GM12878 (cell line): ENCODE data around the gene MGAT5. TPM values are rescaled to one million over a fixed set of nuclear protein-coding genes. Genes with fewer than 3 reads are reported as not detected.

Experiments
- ATAC-seq: fragments of 200-7000 bp; cut with Tn5 transposase; 3 replicates; pipeline ENCODE4 v1.9.1; 2020; ENCODE audit warnings: mild to moderate bottlenecking, moderate library complexity
- BruUV-seq: library from RNA; stranded (reverse); fragments of 400-500 nt; replicated peaks from 2 replicates; lab custom pipeline; 2021; lab: Mats Ljungman, UMichigan
- CTCF ChIA-PET: fragments of 300-600 bp; sonication (Branson Sonifier 250); formaldehyde crosslinking; extraction: SDS; loops from one replicate; lab custom pipeline; 2021; ENCODE audit warnings: inconsistent platforms; lab: Yijun Ruan, JAX
- POLR2A ChIA-PET: fragments of 350-600 bp; formaldehyde crosslinking; extraction: SDS; loops from one replicate; lab custom pipeline; 2021; ENCODE audit warnings: inconsistent platforms; lab: Charles Lee
- RAD21 ChIA-PET: fragments of 300-600 bp; sonication (Branson Sonifier 250); formaldehyde crosslinking; loops from one replicate; lab custom pipeline; 2023; ENCODE audit warnings: antibody characterized with exemption; ENCODE audit not compliant: unreplicated experiment; lab: Charles Lee
- SMC1A ChIA-PET: fragments of 300-600 bp; sonication (Branson Sonifier 250); formaldehyde crosslinking; loops from one replicate; lab custom pipeline; 2023; ENCODE audit not compliant: unreplicated experiment, uncharacterized antibody; lab: Charles Lee
- DNase-seq: peaks from one replicate; pipeline ENCODE4 v3.0.0-alpha.2; 2011; ENCODE audit warnings: low read depth, low spot score
- FAIRE-seq: peaks from 3 replicates; lab custom pipeline; 2011; peaks lifted over from hg19 to GRCh38; lab: Jason Lieb, UNC
- H2AFZ ChIP-seq: 2 replicates; pipeline ENCODE4 v1.6.0; 2011; ENCODE audit warnings: low read depth, low read length, control low read depth; ENCODE audit not compliant: control insufficient read depth
- H3K27ac ChIP-seq: 2 replicates; pipeline ENCODE4 v1.5.1; 2011; ENCODE audit warnings: control low read depth; ENCODE audit not compliant: control insufficient read depth, insufficient read depth
- H3K27me3 ChIP-seq, 2 experiments: replicated peaks in 1 of 2; 2 replicates each; pipeline versions ENCODE4 v1.6.0 to v1.6.1; 2011; ENCODE audit warnings: low read length in 1 of 2; ENCODE audit not compliant: control insufficient read depth in 2 of 2, insufficient read depth in 2 of 2
- H3K36me3 ChIP-seq, 2 experiments: 2 replicates each; pipeline ENCODE4 v1.5.1; 2011; ENCODE audit warnings: low read length in 1 of 2; ENCODE audit not compliant: control insufficient read depth in 2 of 2, insufficient read depth in 2 of 2
- H3K4me1 ChIP-seq: 2 replicates; pipeline ENCODE4 v1.6.1; 2011; ENCODE audit warnings: mild to moderate bottlenecking, low read length, moderate library complexity, mixed read lengths; ENCODE audit not compliant: control insufficient read depth, insufficient read depth
- H3K4me2 ChIP-seq: 2 replicates; pipeline ENCODE4 v1.6.0; 2011; ENCODE audit warnings: control low read depth; ENCODE audit not compliant: control insufficient read depth, insufficient read depth
- H3K4me3 ChIP-seq: fragments of 200-600 bp; sonication (generic); 2 replicates; pipeline ENCODE4 v1.5.1; 2016
- H3K79me2 ChIP-seq: 2 replicates; pipeline ENCODE4 v1.6.0; 2011; ENCODE audit warnings: low read length; ENCODE audit not compliant: control insufficient read depth, insufficient read depth
- H3K9ac ChIP-seq: 2 replicates; pipeline ENCODE4 v1.8.0; 2011; ENCODE audit warnings: low read length, control low read depth, mixed read lengths; ENCODE audit not compliant: control insufficient read depth, insufficient read depth
- H3K9me3 ChIP-seq: replicated peaks from 3 replicates; pipeline ENCODE4 v1.5.1; 2011; ENCODE audit warnings: mild to moderate bottlenecking, low read length; ENCODE audit not compliant: control insufficient read depth, insufficient read depth
- H4K20me1 ChIP-seq: 2 replicates; pipeline ENCODE4 v1.6.0; 2011; ENCODE audit not compliant: control insufficient read depth, insufficient read depth
- EP300 ChIP-seq, 2 experiments: fragments of 150-350 bp in 1 of 2; IDR thresholded peaks; 2 replicates each; pipeline ENCODE4 v1.6.1; 2011 to 2012; ENCODE audit warnings: low read depth in 2 of 2, low read length in 2 of 2, borderline replicate concordance in 1 of 2, improper control_type of control experiment in 1 of 2, inconsistent platforms in 1 of 2; ENCODE audit not compliant: control insufficient read depth in 1 of 2
- ESRRA ChIP-seq: IDR thresholded peaks from 2 replicates; pipeline ENCODE4 v1.6.1; 2012; ENCODE audit warnings: mild to moderate bottlenecking, low read length, improper control_type of control experiment
- SMC3 ChIP-seq: IDR thresholded peaks from 2 replicates; pipeline ENCODE4 v1.6.1; 2011; ENCODE audit warnings: low read length, improper control_type of control experiment, borderline replicate concordance
- ZNF207 ChIP-seq: fragments of 450-650 bp; IDR thresholded peaks from 2 replicates; pipeline ENCODE4 v1.6.1; 2014; ENCODE audit warnings: antibody characterized with exemption, mild to moderate bottlenecking, borderline replicate concordance
- WGBS: methylation state at CpG from one replicate; pipeline ENCODE4 v1.1.6; 2016; ENCODE audit warnings: low lambda C conversion rate; ENCODE audit not compliant: insufficient replicate concordance, insufficient coverage; ENCODE audit errors: missing lambda C conversion rate; 5-methylcytosine and 5-hydroxymethylcytosine counted together
- in situ Hi-C: fragments of 300-500 bp; cut with MboI; formaldehyde crosslinking; loops from 9 replicates; pipeline ENCODE4 v1.14.3; 2018; ENCODE audit warnings: mixed read lengths
- intact Hi-C: fragments of 100-400 bp; cut with micrococcal nuclease; formaldehyde crosslinking; loops from one replicate; pipeline ENCODE4 v1.14.2; 2022; ENCODE audit not compliant: unreplicated experiment
- polyA plus RNA-seq, 11 experiments: library from polyadenylated mRNA; depleted of rRNA in 4 of 11; unstranded in 6 of 11; stranded (reverse) in 5 of 11; fragments of >200 nt; fragmentation: Nextera tagmentation in 4 of 11; fragmentation: Illumina TruSeq in 1 of 11; extraction: Ambion mirVana in 4 of 11; extraction: Trizol in 1 of 11; gene quantifications; 1 replicate in 1 of 11; 2 replicates in 10 of 11; pipeline versions ENCODE4 v1.2.1 to v1.2.3, GENCODE V29; 2011 to 2016; ENCODE audit warnings: inconsistent platforms in 2 of 11, missing spikeins in 2 of 11, low read depth in 1 of 11
- total RNA-seq, 4 experiments: library from RNA; depleted of rRNA in 3 of 4; stranded (reverse); fragments of >200 nt in 3 of 4; fragmentation: Illumina TruSeq in 1 of 4; extraction: Trizol in 1 of 4; gene quantifications; 2 replicates each; pipeline versions ENCODE4 v1.2.1 to v1.2.3, GENCODE V29; 2013 to 2021
- TF ChIP-seq, protein P1 (sequence below): IDR thresholded peaks from 2 replicates; pipeline ENCODE4 v1.6.1; 2011; ENCODE audit warnings: low read depth, mild to moderate bottlenecking, low read length, moderate library complexity, borderline replicate concordance; ENCODE audit errors: extremely low read depth
- TF ChIP-seq, protein P2 (sequence below): fragments of 450-650 bp; formaldehyde crosslinking; IDR thresholded peaks from 2 replicates; pipeline ENCODE4 v1.4.0; 2022; ENCODE audit warnings: mild to moderate bottlenecking, moderate library complexity

MGAT5 gene
- total and polyA plus RNA-seq, 10 of the 15 experiments (the other 5 are each of a cell fraction or from before 2014, with no cell fraction given): 4.9 to 104 (median 36.2) TPM

DNA sequence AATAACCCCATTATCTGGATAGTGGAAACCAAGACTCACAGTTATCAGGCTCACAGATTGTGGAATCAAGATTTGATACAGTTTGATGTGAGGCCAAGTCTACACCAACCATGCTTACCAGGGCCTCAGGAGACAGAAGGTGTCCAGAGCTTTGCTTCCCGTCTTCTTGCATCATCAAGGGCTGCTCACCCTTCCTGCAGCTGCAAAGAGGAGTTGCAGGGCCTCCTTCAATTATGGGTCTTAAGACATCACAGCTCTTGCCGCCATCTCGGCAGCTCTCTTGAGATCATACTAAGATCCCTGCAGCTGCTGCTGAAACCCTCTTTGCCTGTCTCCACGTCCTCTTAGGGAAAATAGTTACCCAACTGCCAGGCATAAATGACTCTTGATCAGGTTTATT, 176.0 kb downstream of the MGAT5 start:
- CTCF ChIA-PET: interaction anchor here (0.6 to 1.6 kb wide), 2 partner anchors 18 to 195 kb away, joined by 4 to 7 read pairs; no protein-coding TSS in a partner anchor
- BruUV-seq: no TSS peak
- H3K4me3 ChIP-seq: no peak overlapping the region
- 84% methylated on average over 4 of the region's 4 CpGs for WGBS
- no peak overlapping the region for H3K27ac ChIP-seq
- no peaks in the 10 kb centered on the region for H3K9me3 ChIP-seq
- POLR2A ChIA-PET: no interaction called here
- no peak overlapping the region for H3K4me2 ChIP-seq
- H3K4me1 ChIP-seq: no peaks in the 10 kb centered on the region
- H3K79me2 ChIP-seq: no peaks in the 10 kb centered on the region
- no peak for TF ChIP-seq ZNF207
- TF ChIP-seq, protein P1, sequence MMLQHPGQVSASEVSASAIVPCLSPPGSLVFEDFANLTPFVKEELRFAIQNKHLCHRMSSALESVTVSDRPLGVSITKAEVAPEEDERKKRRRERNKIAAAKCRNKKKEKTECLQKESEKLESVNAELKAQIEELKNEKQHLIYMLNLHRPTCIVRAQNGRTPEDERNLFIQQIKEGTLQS: no peak
- TF ChIP-seq, protein P2, sequence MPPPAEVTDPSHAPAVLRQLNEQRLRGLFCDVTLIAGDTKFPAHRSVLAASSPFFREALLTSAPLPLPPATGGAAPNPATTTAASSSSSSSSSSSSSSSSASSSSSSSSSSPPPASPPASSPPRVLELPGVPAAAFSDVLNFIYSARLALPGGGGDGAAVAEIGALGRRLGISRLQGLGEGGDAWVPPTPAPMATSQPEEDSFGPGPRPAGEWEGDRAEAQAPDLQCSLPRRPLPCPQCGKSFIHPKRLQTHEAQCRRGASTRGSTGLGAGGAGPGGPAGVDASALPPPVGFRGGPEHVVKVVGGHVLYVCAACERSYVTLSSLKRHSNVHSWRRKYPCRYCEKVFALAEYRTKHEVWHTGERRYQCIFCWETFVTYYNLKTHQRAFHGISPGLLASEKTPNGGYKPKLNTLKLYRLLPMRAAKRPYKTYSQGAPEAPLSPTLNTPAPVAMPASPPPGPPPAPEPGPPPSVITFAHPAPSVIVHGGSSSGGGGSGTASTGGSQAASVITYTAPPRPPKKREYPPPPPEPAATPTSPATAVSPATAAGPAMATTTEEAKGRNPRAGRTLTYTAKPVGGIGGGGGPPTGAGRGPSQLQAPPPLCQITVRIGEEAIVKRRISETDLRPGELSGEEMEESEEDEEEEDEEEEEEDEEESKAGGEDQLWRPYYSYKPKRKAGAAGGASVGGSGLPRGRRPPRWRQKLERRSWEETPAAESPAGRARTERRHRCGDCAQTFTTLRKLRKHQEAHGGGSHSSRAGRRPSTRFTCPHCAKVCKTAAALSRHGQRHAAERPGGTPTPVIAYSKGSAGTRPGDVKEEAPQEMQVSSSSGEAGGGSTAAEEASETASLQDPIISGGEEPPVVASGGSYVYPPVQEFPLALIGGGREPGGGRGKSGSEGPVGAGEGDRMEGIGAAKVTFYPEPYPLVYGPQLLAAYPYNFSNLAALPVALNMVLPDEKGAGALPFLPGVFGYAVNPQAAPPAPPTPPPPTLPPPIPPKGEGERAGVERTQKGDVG (CRISPR knock-in tag): no peak
- TF ChIP-seq ESRRA: no peak
- TF ChIP-seq EP300 (IDR thresholded peaks at IDR 0.05; ENCODE audit: borderline replicate concordance in 1 of 2, control insufficient read depth in 1 of 2, low read depth in 2 of 2, low read length in 2 of 2): no peak
- TF ChIP-seq SMC3: no peak
- no peak for FAIRE-seq
- RAD21 ChIA-PET: interaction anchor here (1.1 kb wide), 1 partner anchor 543 kb away, joined by 3 read pairs; no protein-coding TSS in a partner anchor
- H2AFZ ChIP-seq: no peak overlapping the region
- no peak for ATAC-seq
- intact Hi-C loops: no loop called here
- no peak overlapping the region for H3K9ac ChIP-seq
- SMC1A ChIA-PET: interaction anchor here (1.5 kb wide), 1 partner anchor 311 kb away, joined by 3 read pairs; no protein-coding TSS in a partner anchor
- H4K20me1 ChIP-seq: no peaks in the 10 kb centered on the region
- H3K27me3 ChIP-seq: no peaks in the 10 kb centered on the region
- in situ Hi-C loops: no loop called here
- DNase-seq: no peak
- peaks cover 17 to 65% of the 10 kb centered on the region in 2 experiments for H3K36me3 ChIP-seq
